GM18520 (cell line): ENCODE data around the gene KANK3.
"Not testable (repeated sequence)": the region's sequence is repeated elsewhere in the genome, so short reads cannot be mapped to it uniquely, and the experiment has no call there.

Experiments
- ATAC-seq: cut with Tn5 transposase; IDR thresholded peaks from one replicate; pipeline ENCODE4 v1.9.1; 2021; ENCODE audit not compliant: unreplicated experiment

The KANK3 gene

DNA sequence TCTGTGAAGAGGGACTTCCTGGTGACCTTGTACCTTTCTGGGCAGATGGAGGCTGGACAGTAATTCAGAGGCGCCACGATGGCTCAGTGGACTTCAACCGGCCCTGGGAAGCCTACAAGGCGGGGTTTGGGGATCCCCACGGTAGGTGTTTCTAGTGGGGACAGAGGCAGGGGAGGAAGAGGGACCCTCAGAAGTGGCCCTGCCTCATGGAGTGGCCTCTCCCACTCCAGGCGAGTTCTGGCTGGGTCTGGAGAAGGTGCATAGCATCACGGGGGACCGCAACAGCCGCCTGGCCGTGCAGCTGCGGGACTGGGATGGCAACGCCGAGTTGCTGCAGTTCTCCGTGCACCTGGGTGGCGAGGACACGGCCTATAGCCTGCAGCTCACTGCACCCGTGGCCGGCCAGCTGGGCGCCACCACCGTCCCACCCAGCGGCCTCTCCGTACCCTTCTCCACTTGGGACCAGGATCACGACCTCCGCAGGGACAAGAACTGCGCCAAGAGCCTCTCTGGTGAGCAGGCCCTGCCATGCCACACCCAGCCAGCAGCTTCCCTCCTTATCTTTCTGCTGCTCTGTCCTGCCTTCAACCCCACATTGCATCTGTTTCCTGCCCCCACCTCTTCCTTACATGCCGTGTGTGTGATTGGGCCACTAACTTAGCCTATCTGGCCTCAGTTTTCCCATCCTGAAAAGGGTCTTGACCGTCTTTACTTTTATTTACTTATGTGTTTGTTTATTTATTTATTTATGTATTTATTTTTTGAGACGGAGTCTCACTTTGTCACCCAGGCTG, 28.1 kb upstream of the KANK3 start:
- ATAC-seq: no peak

DNA sequence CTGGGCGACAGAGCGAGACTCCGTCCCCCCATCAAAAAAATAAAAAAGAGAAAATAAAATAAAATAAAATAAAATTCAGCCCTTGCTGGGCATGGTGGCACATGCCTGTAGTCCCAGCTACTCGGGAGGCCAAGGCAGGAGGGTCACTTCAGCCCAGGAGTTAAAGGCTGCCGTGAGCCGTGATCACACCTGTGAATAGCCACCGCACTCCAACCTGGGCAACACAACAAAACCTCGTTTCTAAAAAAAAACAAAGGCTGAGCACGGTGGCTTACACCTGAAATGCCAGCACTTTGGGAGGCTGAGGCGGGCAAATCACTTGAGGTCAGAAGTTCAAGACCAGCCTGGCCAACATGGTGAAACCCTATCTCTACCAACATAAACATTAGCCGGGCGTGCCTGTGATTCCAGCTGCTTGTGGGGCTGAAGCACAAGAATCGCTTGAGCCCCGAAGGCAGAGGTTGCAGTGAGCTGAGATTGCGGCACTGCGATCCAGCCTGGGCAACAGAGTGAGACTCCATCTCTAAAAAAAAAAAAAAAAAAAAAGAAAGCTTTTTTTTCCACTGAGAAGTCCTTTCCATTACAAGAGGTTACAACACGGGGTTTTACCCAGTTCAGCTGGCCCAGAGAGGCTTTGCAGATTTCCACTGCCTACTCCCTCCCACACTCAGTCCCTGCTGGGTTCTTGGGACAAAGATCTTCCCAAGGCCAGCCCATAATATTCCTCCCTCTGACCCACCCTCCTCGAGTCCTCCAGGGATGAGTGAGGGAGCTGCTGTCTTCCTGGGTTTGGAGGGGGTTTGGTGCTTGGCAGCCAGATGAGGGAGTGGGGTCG, 27.3 kb upstream of the KANK3 start:
- no peak for ATAC-seq

DNA sequence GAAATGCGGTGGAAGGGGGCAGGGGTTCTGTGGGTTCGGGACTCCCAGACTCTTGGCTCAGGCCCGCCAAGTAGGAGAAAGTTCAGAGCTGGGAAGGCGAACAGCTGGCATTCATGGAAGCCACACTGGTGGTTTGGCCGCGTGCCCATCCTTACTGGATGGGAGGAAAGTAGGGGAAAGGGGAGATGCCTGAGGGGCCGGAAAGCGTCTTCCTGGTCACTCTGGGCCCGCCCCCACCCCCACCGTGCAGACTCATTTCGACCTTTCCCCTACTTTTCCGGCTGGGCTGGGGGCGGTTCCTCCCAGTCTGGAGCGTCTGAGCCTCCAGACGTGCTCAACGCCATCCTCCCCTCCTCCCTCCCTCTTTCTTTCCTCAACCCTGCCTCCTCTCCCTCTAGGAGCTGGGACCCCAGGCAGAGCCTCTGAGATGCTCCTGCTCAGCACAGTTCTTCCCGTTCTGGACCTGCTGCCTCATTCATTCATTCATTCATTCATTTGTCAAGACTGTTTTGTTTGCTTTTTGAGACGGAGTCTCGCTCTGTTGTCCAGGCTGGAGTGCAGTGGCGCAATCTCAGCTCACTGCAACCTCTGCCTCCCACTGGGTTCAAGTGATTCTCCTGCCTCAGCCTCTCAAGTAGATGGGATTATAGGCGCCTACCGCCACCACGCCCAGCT, 24.4 kb upstream of the KANK3 start:
- no peak for ATAC-seq

DNA sequence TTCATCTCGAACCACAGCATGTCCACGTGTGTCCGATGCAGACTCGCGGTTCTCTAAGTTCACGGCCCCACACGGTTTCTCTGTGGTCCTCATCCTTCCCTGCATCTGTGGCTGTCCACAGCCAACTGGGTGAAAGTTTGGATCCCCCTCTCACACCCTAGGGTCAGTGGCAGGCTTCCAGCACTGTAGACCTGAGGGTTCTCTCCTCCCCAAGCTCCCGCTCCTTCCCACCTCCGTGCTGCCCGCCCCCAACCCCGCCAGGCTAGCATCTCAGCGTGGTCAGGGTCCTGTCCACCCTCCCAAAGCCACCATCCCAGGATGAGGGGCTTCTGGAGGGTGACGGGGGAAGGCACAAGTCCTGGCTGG, 23.9 kb upstream of the KANK3 start:
- ATAC-seq: no peak

DNA sequence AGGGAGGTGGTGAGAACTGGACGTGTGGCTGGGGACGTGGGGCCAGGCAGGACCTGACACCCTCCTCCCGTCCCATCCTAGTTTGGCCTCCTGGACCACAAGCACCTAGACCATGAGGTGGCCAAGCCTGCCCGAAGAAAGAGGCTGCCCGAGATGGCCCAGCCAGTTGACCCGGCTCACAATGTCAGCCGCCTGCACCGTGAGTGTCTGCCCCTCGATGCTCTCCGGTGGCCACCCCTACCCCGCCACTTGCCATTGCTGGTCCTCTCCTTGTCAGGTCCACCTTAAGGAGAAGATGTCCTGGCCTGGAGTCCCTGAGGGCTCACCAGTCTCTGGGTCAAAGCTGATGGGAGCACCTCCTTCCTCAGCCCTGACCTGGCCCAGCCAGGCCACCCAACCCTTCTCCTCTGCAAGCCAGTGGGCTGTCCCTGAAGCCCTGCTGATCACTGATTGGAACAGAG, 23.1 kb upstream of the KANK3 start:
- ATAC-seq: no peak

DNA sequence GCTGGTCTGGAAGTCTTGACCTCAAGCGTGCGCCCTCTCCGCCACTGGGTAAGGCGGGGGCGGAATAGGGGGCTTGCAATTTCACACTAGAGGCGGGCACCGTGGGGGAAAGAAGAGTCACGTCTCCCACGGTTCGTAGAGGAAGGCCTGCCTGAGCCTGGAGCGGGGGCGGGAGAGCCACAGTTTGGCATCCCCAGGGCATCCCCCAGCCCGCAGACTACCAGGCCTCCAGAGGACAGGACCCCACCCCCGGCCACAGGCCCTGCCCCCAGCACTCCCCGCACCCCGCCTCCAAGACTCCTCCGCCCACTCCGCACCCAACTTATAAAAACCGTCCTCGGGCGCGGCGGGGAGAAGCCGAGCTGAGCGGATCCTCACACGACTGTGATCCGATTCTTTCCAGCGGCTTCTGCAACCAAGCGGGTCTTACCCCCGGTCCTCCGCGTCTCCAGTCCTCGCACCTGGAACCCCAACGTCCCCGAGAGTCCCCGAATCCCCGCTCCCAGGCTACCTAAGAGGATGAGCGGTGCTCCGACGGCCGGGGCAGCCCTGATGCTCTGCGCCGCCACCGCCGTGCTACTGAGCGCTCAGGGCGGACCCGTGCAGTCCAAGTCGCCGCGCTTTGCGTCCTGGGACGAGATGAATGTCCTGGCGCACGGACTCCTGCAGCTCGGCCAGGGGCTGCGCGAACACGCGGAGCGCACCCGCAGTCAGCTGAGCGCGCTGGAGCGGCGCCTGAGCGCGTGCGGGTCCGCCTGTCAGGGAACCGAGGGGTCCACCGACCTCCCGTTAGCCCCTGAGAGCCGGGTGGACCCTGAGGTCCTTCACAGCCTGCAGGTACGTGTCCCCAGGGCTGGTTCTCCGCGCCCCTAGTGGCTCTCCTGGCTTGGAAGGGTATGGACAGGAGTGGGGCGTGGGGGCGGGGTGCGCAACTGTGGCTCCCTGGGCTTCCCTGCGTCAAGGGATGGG, 21.0 kb upstream of the KANK3 start, which contains the start of gene ANGPTL4:
ANGPTL4 (plus strand) TSS at position 353 of the 969 bp plus-strand sequence; CDS start at position 520, 167 bp downstream.
- no peak for ATAC-seq

DNA sequence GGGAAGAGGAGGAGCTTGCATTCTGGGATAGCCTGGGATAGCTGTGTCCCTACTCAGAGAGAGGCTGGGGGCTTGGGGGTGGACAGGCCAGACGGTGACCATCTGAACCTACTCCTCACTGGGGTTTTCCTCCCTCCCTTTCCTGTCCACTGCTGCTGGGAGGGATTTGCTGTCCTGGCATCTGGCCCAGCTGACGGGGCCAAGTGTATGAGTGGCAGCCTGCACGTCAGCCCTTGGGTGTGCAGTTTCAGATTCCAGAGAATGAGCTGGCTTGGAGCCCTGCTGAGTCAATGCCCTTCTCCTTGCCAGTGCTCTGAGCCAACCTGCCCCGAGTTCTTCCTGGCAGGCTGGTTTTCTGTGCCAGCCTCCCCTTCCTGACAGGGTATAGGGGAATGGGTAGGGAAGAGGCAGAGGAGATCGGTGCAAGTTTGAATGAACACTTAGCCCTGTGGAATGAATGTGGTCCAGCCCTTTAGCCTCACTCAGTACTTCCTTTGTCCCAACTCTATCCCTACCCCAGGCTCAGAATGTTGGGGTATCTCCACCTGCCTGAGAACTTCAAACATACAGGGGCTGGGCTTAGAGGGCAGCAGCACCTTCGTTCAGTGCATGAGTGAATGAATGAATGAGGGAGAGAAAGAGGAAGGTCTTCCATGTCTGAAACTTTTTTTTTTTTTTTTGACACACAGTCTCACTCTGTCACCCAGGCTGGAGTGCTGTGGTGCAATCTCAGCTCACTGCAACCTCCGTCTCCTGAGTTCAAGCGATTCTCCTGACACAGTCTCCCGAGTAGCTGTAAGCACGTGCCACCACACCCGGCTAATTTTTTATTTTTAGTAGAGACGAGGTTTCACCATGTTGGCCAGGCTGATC, 19.1 kb upstream of the KANK3 start:
- ATAC-seq: no peak

DNA sequence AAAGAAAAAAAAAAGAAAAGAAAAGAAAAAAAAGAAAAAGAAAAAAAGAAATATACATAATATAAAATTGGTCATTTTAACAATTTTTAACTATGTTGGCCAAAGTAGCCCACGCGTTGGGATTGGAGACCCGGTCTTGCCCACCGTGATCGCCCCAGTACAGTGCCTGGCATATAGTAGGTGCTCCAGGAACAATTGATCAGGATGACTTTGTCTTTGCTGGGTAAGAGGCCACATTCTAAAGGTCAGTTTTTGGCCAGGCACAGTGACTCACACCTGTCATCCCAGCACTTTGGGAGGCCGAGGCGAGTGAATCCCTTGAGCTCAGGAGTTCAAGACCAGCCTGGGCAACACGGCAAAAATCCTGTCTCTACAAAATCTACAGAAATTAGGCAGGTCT, 17.1 kb upstream of the KANK3 start:
- no peak for ATAC-seq

DNA sequence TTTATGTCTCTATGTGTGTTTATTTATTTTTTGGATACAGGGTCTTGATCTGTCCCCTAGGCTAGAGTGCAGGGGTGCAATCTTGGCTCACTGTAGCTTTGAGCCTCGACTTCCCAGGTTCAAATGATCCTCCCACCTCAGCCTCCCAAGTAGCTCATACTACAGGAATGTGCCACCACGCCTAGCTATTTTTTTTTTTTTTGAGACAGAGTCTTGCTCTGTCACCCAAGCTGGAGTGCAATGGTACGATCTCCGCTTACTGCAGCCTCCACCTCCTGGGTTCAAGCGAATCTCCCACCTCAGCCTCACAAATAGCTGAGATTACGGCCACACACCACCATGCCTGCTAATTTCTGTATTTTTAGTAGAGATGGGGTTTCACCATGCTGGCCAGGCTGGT, 15.9 kb upstream of the KANK3 start:
- ATAC-seq: no peak

DNA sequence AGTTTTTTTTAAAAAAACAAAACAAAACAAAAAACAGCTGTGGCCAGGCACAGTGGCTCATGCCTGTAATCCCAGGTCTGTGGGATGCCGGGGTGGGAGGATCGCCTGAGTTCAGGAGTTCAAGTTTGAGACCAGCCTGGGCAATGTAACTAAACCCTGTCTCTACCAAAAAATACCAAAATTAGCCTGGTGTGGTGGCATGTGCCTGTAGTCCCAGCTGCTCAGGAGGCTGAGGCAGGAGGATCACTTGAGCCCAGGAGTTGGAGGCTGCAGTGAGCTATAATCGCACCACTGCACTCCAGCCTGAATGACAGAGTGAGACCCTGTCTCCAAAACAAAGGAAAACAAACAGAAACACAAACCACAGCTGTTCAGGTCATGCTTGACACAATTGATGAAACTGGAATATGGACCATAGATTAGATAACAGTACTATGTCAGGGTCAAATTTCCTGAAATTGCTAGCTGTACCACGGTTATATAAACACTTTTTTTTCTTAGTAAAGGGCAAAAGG, 14.0 kb upstream of the KANK3 start:
- no peak for ATAC-seq

DNA sequence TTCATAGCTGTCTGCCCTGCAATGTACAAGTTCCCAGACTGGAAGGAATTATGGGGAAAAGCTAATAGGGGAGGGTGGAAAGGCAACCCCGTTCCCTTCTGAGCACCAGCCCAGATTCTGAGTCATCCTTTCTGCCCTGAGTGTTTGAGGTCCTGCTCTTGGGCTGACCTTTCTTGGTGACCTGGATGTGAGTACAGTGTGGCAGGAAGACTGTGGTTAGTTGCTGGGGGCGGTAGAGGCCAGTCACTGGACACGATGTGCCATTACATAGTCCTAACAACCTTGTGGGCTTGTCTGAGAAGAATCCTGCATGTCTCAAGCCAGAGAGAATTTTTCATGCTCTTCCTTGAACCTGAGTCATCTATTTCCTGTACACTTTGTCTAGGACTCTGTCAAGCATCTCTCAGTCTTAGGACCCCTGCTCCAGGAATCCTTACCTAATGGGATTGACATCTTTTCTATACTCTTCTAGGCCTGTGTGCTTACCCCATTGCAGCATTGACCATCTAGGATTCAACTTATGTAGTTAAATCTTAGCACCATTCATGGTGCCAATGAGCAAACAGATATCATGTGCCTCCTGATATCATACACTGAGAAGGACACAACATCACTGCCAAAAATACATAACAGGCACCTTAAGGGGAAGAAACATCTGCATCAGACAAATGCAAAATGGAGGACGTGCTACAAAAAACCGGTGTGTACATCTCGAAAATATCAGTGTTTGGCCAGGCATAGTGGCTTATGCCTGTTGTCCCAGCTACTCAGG, 12.8 kb upstream of the KANK3 start:
- no peak for ATAC-seq

DNA sequence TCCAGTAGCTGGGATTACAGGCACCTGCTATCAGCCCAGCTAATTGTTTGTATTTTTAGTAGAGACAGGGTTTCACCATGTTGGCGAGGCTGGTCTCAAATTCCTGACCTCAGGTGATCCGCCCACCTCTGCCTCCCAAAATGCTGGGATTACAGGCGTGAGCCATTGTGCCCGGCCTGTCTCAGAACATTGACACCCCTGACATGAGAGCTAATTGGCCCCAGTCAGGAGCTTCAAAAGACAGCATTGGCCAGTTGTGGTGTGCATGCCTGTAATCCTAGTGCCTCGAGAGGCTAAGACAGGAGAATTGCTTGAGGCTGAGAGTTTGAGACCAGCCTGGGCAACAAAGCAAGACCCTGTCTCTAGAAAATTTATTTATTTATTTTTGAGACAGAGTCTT, 9.8 kb upstream of the KANK3 start:
- not testable (repeated sequence) for ATAC-seq

DNA sequence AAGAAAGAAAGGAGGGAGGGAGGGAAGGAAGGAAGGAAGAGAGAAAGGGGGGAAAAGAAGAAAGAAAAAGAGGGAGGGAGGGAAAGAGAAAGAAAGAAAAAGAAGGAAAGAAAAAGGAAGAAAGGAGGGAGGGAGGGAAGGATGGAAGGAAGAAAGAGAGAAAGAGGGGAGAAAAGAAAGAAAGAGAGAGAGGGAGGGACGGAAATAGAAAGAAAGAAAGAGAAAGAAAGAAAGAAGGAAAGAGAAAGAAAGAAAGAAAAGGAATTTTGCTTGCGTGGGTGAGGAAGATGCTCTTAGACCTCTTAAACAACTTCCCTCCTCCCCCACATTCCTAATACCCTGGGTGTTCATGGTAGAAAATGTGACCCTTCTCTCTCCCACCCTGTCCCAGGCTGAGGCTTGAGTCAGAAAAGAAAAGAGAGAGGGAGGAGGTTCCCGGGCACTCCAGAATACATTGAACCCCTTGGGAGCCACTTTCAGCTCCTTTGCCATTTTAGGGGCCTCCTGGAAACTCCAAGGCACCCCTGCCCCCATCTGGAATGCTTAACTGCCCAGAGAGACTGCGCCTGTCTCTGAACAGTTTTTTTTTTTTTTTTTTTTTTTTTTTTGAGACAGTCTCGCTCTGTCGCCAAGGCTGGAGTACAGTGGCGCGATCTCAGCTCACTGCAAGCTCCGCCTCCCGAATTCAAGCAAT, 9.2 kb upstream of the KANK3 start:
- no peak for ATAC-seq

DNA sequence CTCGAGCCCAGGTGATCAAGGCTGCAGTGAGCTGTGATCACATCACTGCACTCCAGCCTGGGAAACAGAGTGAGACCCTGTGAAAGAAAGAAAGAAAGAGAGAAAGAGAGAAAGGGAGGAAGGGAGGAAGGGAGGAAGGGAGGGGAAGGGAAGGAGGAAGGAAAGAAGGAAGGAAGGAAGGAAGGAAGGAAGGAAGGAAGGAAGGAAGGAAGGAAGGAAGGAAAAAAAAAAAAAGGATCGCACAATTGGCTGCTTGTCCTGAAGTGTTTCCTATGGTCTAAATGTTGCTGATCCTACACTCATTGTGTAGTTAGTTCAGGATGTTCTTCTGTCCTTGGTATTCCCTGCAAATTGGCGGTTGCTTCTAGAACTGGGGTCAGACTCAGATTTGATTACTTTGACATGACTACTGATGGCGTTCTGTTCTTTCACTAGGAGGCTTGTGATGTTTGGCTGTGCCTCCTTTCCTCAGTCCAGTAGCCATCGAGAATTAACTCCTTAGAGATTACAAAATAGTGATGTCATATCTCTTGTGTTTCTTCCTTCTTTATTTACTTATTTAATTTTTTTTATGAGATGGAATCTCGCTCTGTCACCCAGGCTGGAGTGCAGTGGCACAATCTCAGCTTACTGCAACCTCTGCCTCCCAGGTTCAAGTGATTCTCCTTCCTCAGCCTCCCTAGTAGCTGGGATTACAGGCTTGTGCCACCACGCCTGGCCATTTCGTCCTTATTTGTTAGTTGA, 6.7 kb upstream of the KANK3 start:
- not testable (repeated sequence) for ATAC-seq

DNA sequence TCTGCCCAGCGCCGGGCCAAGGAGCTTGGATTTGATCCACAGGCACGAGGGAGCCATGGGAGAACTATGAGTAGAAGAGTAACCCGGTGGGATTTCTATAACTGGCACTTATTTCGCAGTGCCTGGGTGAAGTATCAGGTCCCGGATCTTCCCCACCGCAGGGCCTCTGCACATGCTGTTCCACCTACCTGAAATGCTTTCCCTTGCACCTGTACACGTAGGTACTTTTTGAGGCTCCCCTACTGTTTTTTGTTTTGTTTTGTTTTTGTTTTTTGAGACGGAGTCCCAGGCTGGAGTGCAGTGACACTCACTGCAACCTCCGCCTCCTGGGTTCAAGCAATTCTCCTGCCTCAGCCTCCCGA, 402 bp upstream of the KANK3 start:
- ATAC-seq: no peak

DNA sequence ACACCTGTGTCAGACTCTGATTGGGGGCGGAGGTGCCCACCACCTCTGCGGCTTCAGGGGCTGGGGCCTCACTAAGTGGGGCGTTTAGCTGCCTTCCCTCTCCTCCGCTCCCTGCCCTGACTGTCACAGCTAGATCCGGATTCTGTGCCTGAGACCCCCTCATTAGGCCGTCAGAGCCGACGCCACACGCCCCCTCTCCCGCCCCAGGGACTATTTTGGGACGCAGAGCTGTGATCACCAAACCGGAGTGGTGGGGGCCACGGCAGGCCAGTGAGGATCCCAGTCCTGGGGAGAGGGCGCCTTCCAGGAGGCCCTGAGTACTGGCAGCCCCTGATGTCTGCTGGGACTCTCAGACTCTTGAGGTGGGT, 762 bp downstream of the KANK3 start:
- no peak for ATAC-seq

DNA sequence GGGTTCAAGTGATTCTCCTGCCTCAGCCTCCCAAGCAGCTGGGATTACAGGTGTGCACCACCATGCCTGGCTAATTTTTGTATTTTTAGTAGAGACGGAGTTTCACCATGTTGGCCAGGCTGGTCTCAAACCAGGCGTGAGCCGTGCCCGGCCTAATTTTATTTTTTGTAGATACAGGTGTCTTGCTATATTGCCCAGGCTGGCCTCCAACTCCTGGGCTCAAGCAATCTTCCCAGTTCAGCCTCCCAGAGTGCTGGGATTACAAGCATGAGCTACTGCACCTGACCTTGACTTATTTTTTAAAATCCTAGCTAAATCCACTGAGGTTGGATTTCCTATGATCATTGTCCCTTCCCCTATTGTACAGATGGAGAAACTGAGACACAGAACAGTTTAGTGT, 1.6 kb downstream of the KANK3 start:
- not testable (repeated sequence) for ATAC-seq
